Adrenal gland (tissue), 12 donors: ENCODE measurements around the gene STX8. TPM values are rescaled to one million over a fixed set of nuclear protein-coding genes. Genes with fewer than 3 reads are reported as not detected.

Experiments used
- DNase-seq, 7 donors: peaks; one replicate each; pipeline ENCODE4 v3.0.0-alpha.2; 2019 to 2020
- H3K27ac ChIP-seq, 5 donors: fragments of 200-600 bp; sonication (generic) in 4 of 5; 1 replicate in 3 of 5; 2 replicates in 2 of 5; pipeline versions ENCODE4 v1.5.1 to v1.8.0; 2016 to 2020; ENCODE audit warnings: mild to moderate bottlenecking in 1 of 5
- H3K27me3 ChIP-seq: fragments of 200-600 bp; 2 replicates; pipeline ENCODE4 v1.8.0; 2021
- H3K36me3 ChIP-seq, 2 donors: fragments of 200-600 bp; replicated peaks in 1 of 2; 1 replicate in 1 of 2; 2 replicates in 1 of 2; pipeline versions ENCODE4 v1.5.1 to v1.8.0; 2018 to 2022
- H3K4me1 ChIP-seq, 2 donors: fragments of 200-600 bp; replicated peaks in 1 of 2; 1 replicate in 1 of 2; 2 replicates in 1 of 2; pipeline versions ENCODE4 v1.5.1 to v1.8.0; 2018 to 2021
- H3K4me3 ChIP-seq, 4 donors: fragments of 200-600 bp; sonication (generic) in 3 of 4; one replicate each; pipeline ENCODE4 v1.5.1; 2016 to 2018
- H3K9me3 ChIP-seq, 3 donors: fragments of 200-600 bp; sonication (generic) in 1 of 3; replicated peaks in 1 of 3; 1 replicate in 2 of 3; 2 replicates in 1 of 3; pipeline versions ENCODE4 v1.5.1 to v1.8.0; 2016 to 2021
- POLR2A ChIP-seq, 2 donors: fragments of 450-650 bp; IDR thresholded peaks; one replicate each; pipeline ENCODE4 v1.6.1; 2017; ENCODE audit warnings: antibody characterized with exemption in 2 of 2, mild to moderate bottlenecking in 2 of 2, moderate library complexity in 1 of 2
- WGBS, 4 donors: extraction: QIAGEN DNeasy Blood & Tissue Kit in 2 of 4; methylation state at CpG; one replicate each; pipeline versions ENCODE4 v1.1.5 to v1.1.7; 2013 to 2017; 5-methylcytosine and 5-hydroxymethylcytosine counted together
- intact Hi-C, 2 donors: fragments of 100-400 bp; cut with DNase I; formaldehyde crosslinking; loops; one replicate each; pipeline versions ENCODE4 v1.14.1 to v1.15.0; 2022 to 2023
- polyA plus RNA-seq, 3 donors: library from polyadenylated mRNA; stranded (reverse); fragments of 200-250 nt in 2 of 3; fragments of 350-450 nt in 1 of 3; fragmentation: Illumina TruSeq in 1 of 3; extraction: RNeasy Lipid Tissue Mini Kit (QIAGEN cat#74804) in 1 of 3; gene quantifications; one replicate each; pipeline ENCODE4 v1.2.3, GENCODE V29; 2013 to 2014
- total RNA-seq, 9 donors: library from RNA; depleted of rRNA in 4 of 9; stranded (reverse); fragments of >200 nt in 4 of 9; fragments of 120-200 nt in 1 of 9; fragmentation: NEBNext Ultra II Directional in 1 of 9; extraction: Animal tissue kit (Norgen Biotek cat#: 25700) in 1 of 9; gene quantifications; one replicate each; pipeline versions ENCODE4 v1.1.0 to v1.2.4, GENCODE V29; 2013 to 2023
- TF ChIP-seq, protein P1 (sequence below), 6 experiments: fragments of 450-650 bp in 4 of 6; fragments of 200-600 bp in 2 of 6; sonication (generic) in 1 of 6; IDR thresholded peaks; 1 replicate in 5 of 6; 2 replicates in 1 of 6; pipeline versions ENCODE4 v1.5.1 to v1.8.0; 2016 to 2021; ENCODE audit warnings: antibody characterized with exemption in 6 of 6, mild to moderate bottlenecking in 2 of 6, moderate library complexity in 1 of 6
- donor health status: healthy with polysubstance abuse.
- donor health status: Bipolar disorder and iron deficiency.
- donor health status: DM: yes; HTN: yes; CAD: no.
- donor health status: DM: no; HTN: no; CAD: no.
- donor health status: DM: no; HTN: no; CAD: no.
- donor health status: DM: yes; HTN: yes; CAD: no.

Gene STX8
- total and polyA plus RNA-seq, 12 donors, result 21.9 to 94.1 (median 72.3) TPM

DNA sequence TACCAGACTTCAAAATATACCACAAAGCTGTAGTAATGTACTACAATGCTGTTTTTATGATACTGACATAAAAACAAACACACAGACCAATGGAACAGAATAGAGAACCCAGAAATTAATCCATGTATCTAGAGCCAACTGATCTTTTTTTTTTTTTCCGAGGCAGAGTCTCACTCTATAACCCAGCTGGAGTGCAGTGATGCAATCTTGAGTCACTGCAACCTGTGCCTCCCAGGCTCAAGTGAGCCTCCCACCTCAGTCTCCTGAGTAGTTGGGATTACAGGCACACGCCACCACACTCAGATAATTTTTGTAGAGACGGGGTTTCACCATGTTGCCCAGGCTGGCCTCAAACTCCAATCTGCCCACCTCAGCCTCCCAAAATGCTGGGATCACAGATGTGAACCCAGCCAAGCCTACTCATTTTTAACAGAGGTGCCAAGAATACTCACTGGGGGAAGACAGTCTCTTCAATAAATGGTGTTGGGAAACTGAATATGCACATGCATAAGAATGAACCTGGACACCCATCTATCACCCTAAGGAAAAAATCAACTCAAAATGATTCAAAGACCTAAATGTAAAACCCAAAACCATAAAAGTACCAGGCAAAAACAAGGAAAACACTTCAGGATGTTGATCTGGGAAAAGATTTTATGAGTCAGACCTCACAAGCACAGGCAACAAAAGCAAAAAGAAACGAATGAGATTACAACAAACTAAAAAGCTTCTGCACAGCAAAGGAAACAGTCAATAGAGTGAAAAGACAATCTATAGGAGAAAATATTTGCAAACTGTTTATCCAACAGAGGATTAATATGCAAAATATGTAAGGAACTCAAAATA is 63.1 kb downstream of the STX8 start:
- 62 to 74% (median 69%) methylated on average over 4 of the region's 4 CpGs for WGBS, 4 donors
- no peak for TF ChIP-seq POLR2A (IDR thresholded peaks at IDR 0.05)
- TF ChIP-seq, protein P1, sequence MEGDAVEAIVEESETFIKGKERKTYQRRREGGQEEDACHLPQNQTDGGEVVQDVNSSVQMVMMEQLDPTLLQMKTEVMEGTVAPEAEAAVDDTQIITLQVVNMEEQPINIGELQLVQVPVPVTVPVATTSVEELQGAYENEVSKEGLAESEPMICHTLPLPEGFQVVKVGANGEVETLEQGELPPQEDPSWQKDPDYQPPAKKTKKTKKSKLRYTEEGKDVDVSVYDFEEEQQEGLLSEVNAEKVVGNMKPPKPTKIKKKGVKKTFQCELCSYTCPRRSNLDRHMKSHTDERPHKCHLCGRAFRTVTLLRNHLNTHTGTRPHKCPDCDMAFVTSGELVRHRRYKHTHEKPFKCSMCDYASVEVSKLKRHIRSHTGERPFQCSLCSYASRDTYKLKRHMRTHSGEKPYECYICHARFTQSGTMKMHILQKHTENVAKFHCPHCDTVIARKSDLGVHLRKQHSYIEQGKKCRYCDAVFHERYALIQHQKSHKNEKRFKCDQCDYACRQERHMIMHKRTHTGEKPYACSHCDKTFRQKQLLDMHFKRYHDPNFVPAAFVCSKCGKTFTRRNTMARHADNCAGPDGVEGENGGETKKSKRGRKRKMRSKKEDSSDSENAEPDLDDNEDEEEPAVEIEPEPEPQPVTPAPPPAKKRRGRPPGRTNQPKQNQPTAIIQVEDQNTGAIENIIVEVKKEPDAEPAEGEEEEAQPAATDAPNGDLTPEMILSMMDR (IDR thresholded peaks at IDR 0.05), result no peak
- H3K4me1 ChIP-seq, result no peaks in the 10 kb centered on the region
- no peak overlapping the region for H3K27ac ChIP-seq
- H3K27me3 ChIP-seq, result no peaks in the 10 kb centered on the region
- intact Hi-C loops, result no loop called here
- no peak overlapping the region for H3K4me3 ChIP-seq
- no peaks in the 10 kb centered on the region for H3K36me3 ChIP-seq
- DNase-seq, result peak in 2 of 7 donors; percentile 9 to 21
- peaks cover 0 to 11% (median 8%) of the 10 kb centered on the region in 3 donors for H3K9me3 ChIP-seq

DNA sequence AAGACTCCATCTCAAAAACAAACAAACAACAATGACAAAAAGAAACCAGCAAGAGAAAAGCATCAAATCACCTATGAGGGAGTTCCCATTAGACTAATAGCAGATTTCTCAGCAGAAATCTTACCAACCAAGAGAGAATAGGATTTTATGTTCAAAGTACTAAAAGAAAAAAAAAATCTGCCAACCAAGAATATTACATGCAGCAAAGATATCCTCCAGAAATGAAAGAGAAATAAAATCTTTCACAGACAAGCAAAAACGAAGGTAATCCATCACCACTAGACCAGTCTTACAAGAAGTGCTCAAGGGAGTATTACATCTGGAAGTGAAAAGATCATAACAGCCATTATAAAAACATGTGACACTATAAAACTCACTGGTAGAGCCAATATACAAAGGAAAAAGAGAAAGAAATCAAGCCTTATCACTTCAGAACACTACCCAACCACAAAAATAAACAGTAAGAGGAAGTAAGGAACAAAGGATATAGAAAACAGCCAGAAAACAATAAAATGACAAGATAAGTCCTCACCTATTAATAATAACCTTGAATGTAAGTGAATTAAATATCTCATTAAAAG is 66.3 kb downstream of the STX8 start:
- 83 to 100% (median 91%) methylated on average over 1 of the region's 1 CpG for WGBS, 4 donors
- intact Hi-C loops, result no loop called here

DNA sequence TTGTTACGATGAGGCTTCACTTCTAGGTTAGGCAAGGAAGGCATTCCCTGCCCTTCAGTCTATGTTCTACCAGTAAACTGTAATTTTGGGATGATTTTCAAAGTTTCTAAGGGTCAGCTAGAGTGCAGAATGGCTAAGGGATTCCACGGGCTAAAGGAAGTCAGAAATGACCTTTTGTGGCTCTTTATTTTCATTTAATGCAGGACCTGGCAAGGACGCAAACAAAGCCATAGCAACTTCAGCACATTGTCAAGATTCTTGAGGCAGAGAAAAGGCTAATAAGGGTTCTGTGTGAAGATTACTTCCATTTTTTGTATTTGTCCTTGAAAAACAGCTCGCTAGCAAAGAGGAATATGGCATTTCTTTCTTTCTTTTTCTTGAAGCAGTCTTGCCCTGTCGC is 76.6 kb downstream of the STX8 start:
- DNase-seq, result no peak
- Histone ChIP-seq H3K9me3 (no peaks in the 10 kb centered on the region), H3K27me3 (no peaks in the 10 kb centered on the region), H3K36me3 (no peaks in the 10 kb centered on the region), H3K4me1 (no peaks in the 10 kb centered on the region), H3K4me3 (no peak overlapping the region), H3K27ac (no peak overlapping the region)
- TF ChIP-seq POLR2A (IDR thresholded peaks at IDR 0.05), result no peak
- TF ChIP-seq, protein P1 (IDR thresholded peaks at IDR 0.05), result no peak
- intact Hi-C loops, result no loop called here
- 78 to 88% (median 83%) methylated on average over 5 of the region's 5 CpGs for WGBS, 4 donors

More for the DNA sequence above, 66.3 kb downstream of the STX8 start:
- DNase-seq, result no peak
- TF ChIP-seq, protein P1 (IDR thresholded peaks at IDR 0.05), result no peak
- TF ChIP-seq POLR2A (IDR thresholded peaks at IDR 0.05), result no peak
- H3K9me3 ChIP-seq, result peaks cover 0 to 11% (median 8%) of the 10 kb centered on the region in 3 donors
- no peaks in the 10 kb centered on the region for H3K27me3 ChIP-seq
- no peaks in the 10 kb centered on the region for H3K4me1 ChIP-seq
- no peak overlapping the region for H3K27ac ChIP-seq
- H3K36me3 ChIP-seq, result no peaks in the 10 kb centered on the region
- H3K4me3 ChIP-seq, result no peak overlapping the region

DNA sequence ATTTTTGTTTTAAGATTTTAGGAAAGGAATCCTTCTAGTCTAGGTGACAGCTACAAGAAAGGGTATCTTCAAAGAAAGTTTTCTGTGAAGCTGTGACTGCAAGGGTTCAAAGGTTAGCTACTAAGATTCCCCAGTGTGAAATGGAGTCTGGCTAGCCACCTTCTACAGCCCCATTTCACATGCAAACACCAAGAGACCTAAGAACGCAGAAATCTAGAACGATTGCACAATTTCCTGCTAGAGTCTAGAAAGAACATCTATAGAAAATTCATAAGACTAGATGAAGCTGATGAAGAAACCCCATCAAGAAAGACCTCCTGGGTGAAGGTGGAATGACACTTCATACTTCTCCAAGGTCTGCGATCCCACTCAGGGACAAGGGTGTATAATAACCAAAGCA is 77.1 kb downstream of the STX8 start:
- Histone ChIP-seq H3K36me3 (no peaks in the 10 kb centered on the region), H3K4me1 (no peaks in the 10 kb centered on the region), H3K9me3 (no peaks in the 10 kb centered on the region), H3K27ac (no peak overlapping the region), H3K4me3 (no peak overlapping the region), H3K27me3 (no peaks in the 10 kb centered on the region)
- no peak for TF ChIP-seq POLR2A (IDR thresholded peaks at IDR 0.05)
- TF ChIP-seq, protein P1 (IDR thresholded peaks at IDR 0.05), result no peak
- 84 to 92% (median 88%) methylated on average over 3 of the region's 3 CpGs for WGBS, 4 donors
- DNase-seq, result no peak
- intact Hi-C loops, result no loop called here
